Smooth muscle cell (in vitro differentiated cells): Measurements from ENCODE around the gene CXCR4. TPM values are rescaled to one million over a fixed set of nuclear protein-coding genes. Genes with fewer than 3 reads are reported as not detected.
"Not testable (repeated sequence)": the region's sequence is repeated elsewhere in the genome, so short reads cannot be mapped to it uniquely, and the experiment has no call there.

Experiments used
- DNase-seq: peaks from one replicate; lab custom pipeline; 2025; ENCODE audit not compliant: unreplicated experiment; lab: John Stamatoyannopoulos, UW
- H2AFZ ChIP-seq: fragments of 200-600 bp; sonication (generic); 2 replicates; pipeline ENCODE4 v1.6.0; 2016; ENCODE audit warnings: antibody characterized with exemption, low read depth, mild to moderate bottlenecking
- H3F3A ChIP-seq: fragments of 200-600 bp; sonication (generic); 2 replicates; pipeline ENCODE4 v1.6.0; 2017; ENCODE audit warnings: antibody characterized with exemption, low read depth
- H3K27ac ChIP-seq: fragments of 200-600 bp; sonication (generic); 2 replicates; pipeline ENCODE4 v1.5.1; 2016; ENCODE audit warnings: low read depth, mild to moderate bottlenecking
- H3K27me3 ChIP-seq: fragments of 200-600 bp; sonication (generic); 2 replicates; pipeline ENCODE4 v1.6.1; 2016; ENCODE audit warnings: low read depth, mild to moderate bottlenecking
- H3K36me3 ChIP-seq: fragments of 200-600 bp; sonication (generic); 2 replicates; pipeline ENCODE4 v1.5.1; 2016; ENCODE audit warnings: low read depth
- H3K4me1 ChIP-seq: fragments of 200-600 bp; sonication (generic); 2 replicates; pipeline ENCODE4 v1.5.1; 2016; ENCODE audit warnings: low read depth
- H3K4me2 ChIP-seq: fragments of 200-600 bp; sonication (generic); 2 replicates; pipeline ENCODE4 v1.6.0; 2016; ENCODE audit warnings: mild to moderate bottlenecking
- H3K4me3 ChIP-seq: fragments of 200-600 bp; sonication (generic); 2 replicates; pipeline ENCODE4 v1.5.1; 2016; ENCODE audit warnings: mild to moderate bottlenecking
- H3K79me2 ChIP-seq: fragments of 200-600 bp; sonication (generic); 2 replicates; pipeline ENCODE4 v1.6.0; 2016; ENCODE audit warnings: low read depth, mild to moderate bottlenecking
- H3K9ac ChIP-seq: fragments of 200-600 bp; sonication (generic); 2 replicates; pipeline ENCODE4 v1.6.0; 2016; ENCODE audit warnings: low read depth
- H3K9me3 ChIP-seq: fragments of 200-600 bp; sonication (generic); replicated peaks from 2 replicates; pipeline ENCODE4 v1.5.1; 2016; ENCODE audit warnings: low read depth
- H4K20me1 ChIP-seq: fragments of 200-600 bp; sonication (generic); 2 replicates; pipeline ENCODE4 v1.6.0; 2016; ENCODE audit warnings: low read depth
- CTCF ChIP-seq: fragments of 200-600 bp; sonication (generic); IDR thresholded peaks from 2 replicates; pipeline ENCODE4 v1.5.1; 2017; ENCODE audit warnings: borderline replicate concordance, mild to moderate bottlenecking, antibody characterized with exemption; ENCODE audit not compliant: insufficient read depth, poor library complexity, severe bottlenecking
- WGBS: methylation state at CpG from one replicate; pipeline ENCODE4 v1.1.7; 2016; ENCODE audit warnings: low lambda C conversion rate; 5-methylcytosine and 5-hydroxymethylcytosine counted together
- polyA plus RNA-seq: library from polyadenylated mRNA; unstranded; fragments of >200 nt; fragmentation: Nextera tagmentation; extraction: Ambion mirVana; gene quantifications from 2 replicates; pipeline ENCODE4 v1.2.1, GENCODE V29; 2016
- total RNA-seq: library from RNA; depleted of rRNA; stranded (reverse); fragments of >200 nt; gene quantifications from 2 replicates; pipeline ENCODE4 v1.2.3, GENCODE V29; 2014

The CXCR4 gene
- total and polyA plus RNA-seq, 2 experiments from 2014 or later: 2.8 to 4.0 TPM

- no peak for TF ChIP-seq CTCF
- no peak overlapping the region for H3K9ac ChIP-seq
- H2AFZ ChIP-seq: no peak overlapping the region
- no peaks in the 10 kb centered on the region for H3F3A ChIP-seq
- H3K9me3 ChIP-seq: no peaks in the 10 kb centered on the region
- no peaks in the 10 kb centered on the region for H3K36me3 ChIP-seq
- H3K4me1 ChIP-seq: peaks cover 1% of the 10 kb centered on the region
- no peak overlapping the region for H3K4me2 ChIP-seq
- no peak overlapping the region for H3K27ac ChIP-seq
- H4K20me1 ChIP-seq: no peaks in the 10 kb centered on the region
- WGBS: 97% methylated on average over 3 of the region's 3 CpGs
- no peak for DNase-seq
- H3K4me3 ChIP-seq: no peak overlapping the region
- no peaks in the 10 kb centered on the region for H3K79me2 ChIP-seq
- no peaks in the 10 kb centered on the region for H3K27me3 ChIP-seq
These were observed 45.3 kb downstream of the CXCR4 start for GRCh38 chr2:136072621-136073020.

DNA sequence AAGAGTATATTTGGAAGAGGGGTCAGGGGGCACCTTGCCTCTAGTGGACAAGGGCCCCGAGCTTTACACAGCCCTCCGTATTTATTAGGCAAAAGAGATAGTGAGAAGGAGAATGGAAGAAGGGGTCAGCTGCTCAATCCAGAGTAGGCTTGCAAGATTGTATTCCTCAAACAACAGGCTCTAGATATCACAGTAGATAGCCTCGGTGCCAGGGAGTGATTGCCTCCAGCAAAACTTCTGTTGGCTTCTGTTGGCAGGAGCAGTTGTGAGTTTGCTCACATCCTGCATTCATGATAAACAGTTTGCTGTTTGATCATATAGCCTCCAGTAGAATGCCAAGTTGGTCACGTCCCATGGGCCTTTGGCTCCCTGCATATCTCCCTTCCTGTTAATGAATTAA, 46.1 kb downstream of the CXCR4 start:
- not testable (repeated sequence) for H3K27me3 ChIP-seq, H3K36me3 ChIP-seq, H2AFZ ChIP-seq, H3K9me3 ChIP-seq, H3K4me2 ChIP-seq, H3K4me3 ChIP-seq, H3F3A ChIP-seq, H3K9ac ChIP-seq, H3K4me1 ChIP-seq, H3K27ac ChIP-seq, DNase-seq, H3K79me2 ChIP-seq, H4K20me1 ChIP-seq
- 88% methylated on average over 4 of the region's 4 CpGs for WGBS

DNA sequence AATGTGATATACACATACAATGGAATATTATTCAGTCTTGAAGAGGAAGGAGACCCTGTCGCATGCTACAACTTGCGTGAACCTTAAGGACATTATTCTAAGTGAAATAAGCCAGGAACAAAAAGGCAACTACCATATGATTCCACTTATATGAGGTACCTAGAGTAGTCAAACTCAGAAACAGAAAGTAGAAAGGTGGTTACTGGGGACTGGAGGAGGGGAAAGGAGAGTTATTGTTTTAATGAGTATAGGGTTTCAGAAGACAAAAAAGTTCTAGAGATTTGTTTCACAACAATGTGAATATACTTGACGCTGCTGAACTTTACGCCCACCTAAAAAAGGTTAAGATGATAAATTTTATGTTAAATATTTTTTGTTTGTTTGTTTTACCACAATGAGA, 47.0 kb downstream of the CXCR4 start:
- no peaks in the 10 kb centered on the region for H4K20me1 ChIP-seq
- H3K9me3 ChIP-seq: no peaks in the 10 kb centered on the region
- TF ChIP-seq CTCF: no peak
- no peaks in the 10 kb centered on the region for H3K79me2 ChIP-seq
- no peak overlapping the region for H2AFZ ChIP-seq
- H3K36me3 ChIP-seq: no peaks in the 10 kb centered on the region
- no peak for DNase-seq
- no peak overlapping the region for H3K4me2 ChIP-seq
- H3K27me3 ChIP-seq: no peaks in the 10 kb centered on the region
- H3K9ac ChIP-seq: no peak overlapping the region
- peaks cover 3% of the 10 kb centered on the region for H3K4me1 ChIP-seq
- H3K4me3 ChIP-seq: no peak overlapping the region
- no peaks in the 10 kb centered on the region for H3F3A ChIP-seq
- H3K27ac ChIP-seq: no peak overlapping the region
- WGBS: 97% methylated on average over 4 of the region's 4 CpGs

- DNase-seq: no peak
- no peak overlapping the region for H3K9ac ChIP-seq
- H3K4me3 ChIP-seq: no peak overlapping the region
- H3F3A ChIP-seq: peaks cover 5% of the 10 kb centered on the region
- no peak for TF ChIP-seq CTCF
- 89% methylated on average over 3 of the region's 3 CpGs for WGBS
- H3K36me3 ChIP-seq: no peaks in the 10 kb centered on the region
- no peak overlapping the region for H3K4me2 ChIP-seq
- H3K27me3 ChIP-seq: no peaks in the 10 kb centered on the region
- no peaks in the 10 kb centered on the region for H3K79me2 ChIP-seq
- no peak overlapping the region for H2AFZ ChIP-seq
- peaks cover 10% of the 10 kb centered on the region for H3K4me1 ChIP-seq
- H3K9me3 ChIP-seq: no peaks in the 10 kb centered on the region
- H3K27ac ChIP-seq: no peak overlapping the region
- H4K20me1 ChIP-seq: no peaks in the 10 kb centered on the region
These were observed 48.2 kb downstream of the CXCR4 start for GRCh38 chr2:136069773-136070172.
